HepG2 (cell line): ENCODE data around the gene LOXL3. TPM values are rescaled to one million over a fixed set of nuclear protein-coding genes. Genes with fewer than 3 reads are reported as not detected.
A peak's percentile ranks its signal among the peaks of the same experiment; 100 is the strongest.

Source experiments
- CENPX ChIP-seq: sonication (generic); formaldehyde crosslinking; IDR thresholded peaks from 2 replicates; pipeline ENCODE4 v1.9.0; 2021; ENCODE audit warnings: mild to moderate bottlenecking, missing genetic modification reagents, moderate library complexity
- HDAC2 ChIP-seq: sonication (generic); formaldehyde crosslinking; IDR thresholded peaks from 2 replicates; pipeline ENCODE4 v1.4.0; 2020; ENCODE audit warnings: missing genetic modification reagents
- HMG20B ChIP-seq: conservative IDR thresholded peaks from 2 replicates; pipeline ENCODE4 v1.6.1; 2016; ENCODE audit warnings: missing genetic modification reagents, missing compliant biosample characterization
- HOXA9 ChIP-seq: sonication (generic); formaldehyde crosslinking; IDR thresholded peaks from 2 replicates; pipeline ENCODE4 v1.8.1; 2022; ENCODE audit warnings: missing genetic modification reagents, mild to moderate bottlenecking, moderate library complexity, borderline replicate concordance
- KDM5A ChIP-seq: fragments of 200-600 bp; sonication (generic); IDR thresholded peaks from 2 replicates; pipeline ENCODE4 v1.7.0; 2018; ENCODE audit warnings: antibody characterized with exemption, mild to moderate bottlenecking, low read length, borderline replicate concordance
- SMAD1 ChIP-seq: sonication (generic); formaldehyde crosslinking; IDR thresholded peaks from 2 replicates; pipeline ENCODE4 v1.4.0; 2020; ENCODE audit warnings: missing genetic modification reagents, low read depth, mild to moderate bottlenecking, borderline replicate concordance
- ZFP1 ChIP-seq: IDR thresholded peaks from 2 replicates; pipeline ENCODE4 v1.6.1; 2016
- ZKSCAN8 ChIP-seq: IDR thresholded peaks from 2 replicates; pipeline ENCODE4 v1.6.1; 2016; ENCODE audit warnings: borderline replicate concordance, missing genetic modification reagents, missing compliant biosample characterization
- ZNF225 ChIP-seq: sonication (generic); formaldehyde crosslinking; IDR thresholded peaks from 2 replicates; pipeline ENCODE4 v1.4.0; 2020; ENCODE audit warnings: mild to moderate bottlenecking, missing genetic modification reagents
- ZSCAN9 ChIP-seq: IDR thresholded peaks from 2 replicates; pipeline ENCODE4 v1.6.1; 2016; ENCODE audit warnings: borderline replicate concordance
- polyA plus RNA-seq, 8 experiments: library from polyadenylated mRNA; depleted of rRNA in 3 of 8; stranded (reverse) in 7 of 8; unstranded in 1 of 8; fragments of >200 nt; fragmentation: Illumina TruSeq in 4 of 8; extraction: Trizol in 4 of 8; gene quantifications; 2 replicates each; pipeline versions ENCODE4 v1.2.1 to v1.2.3, GENCODE V29; 2011 to 2016; ENCODE audit warnings: low read depth in 4 of 8, missing spikeins in 1 of 8, mixed read lengths in 1 of 8; ENCODE audit not compliant: insufficient read depth in 1 of 8
- total RNA-seq, 5 experiments: library from RNA; depleted of rRNA; stranded (reverse); fragments of >200 nt; fragmentation: Illumina TruSeq; extraction: Trizol; gene quantifications; 2 replicates each; pipeline ENCODE4 v1.2.3, GENCODE V29; 2016; ENCODE audit warnings: low read depth in 1 of 5
- TF ChIP-seq, protein P1 (sequence below): sonication (generic); IDR thresholded peaks from 2 replicates; pipeline ENCODE4 v1.6.1; 2016; ENCODE audit warnings: low read depth, borderline replicate concordance
- TF ChIP-seq, protein P2 (sequence below): sonication (generic); formaldehyde crosslinking; IDR thresholded peaks from 2 replicates; pipeline ENCODE4 v1.5.0; 2020; ENCODE audit warnings: mild to moderate bottlenecking, missing genetic modification reagents
- TF ChIP-seq, protein P3 (sequence below), 2 experiments: sonication (generic) in 1 of 2; formaldehyde crosslinking in 1 of 2; IDR thresholded peaks; 2 replicates each; pipeline versions ENCODE4 v1.6.1 to v1.9.0; 2014 to 2022; ENCODE audit warnings: antibody characterized with exemption in 1 of 2, borderline replicate concordance in 1 of 2, inconsistent platforms in 1 of 2, low read depth in 1 of 2, missing genetic modification reagents in 1 of 2
- TF ChIP-seq, protein P4 (sequence below): sonication (generic); formaldehyde crosslinking; IDR thresholded peaks from 2 replicates; pipeline ENCODE4 v1.4.0; 2020; ENCODE audit warnings: mild to moderate bottlenecking, low read depth, missing genetic modification reagents

The LOXL3 gene
- total and polyA plus RNA-seq, 2 of the 13 experiments (the other 11 are each of a cell fraction or from before 2014, with no cell fraction given), result 0.55 to 6.5 TPM

DNA sequence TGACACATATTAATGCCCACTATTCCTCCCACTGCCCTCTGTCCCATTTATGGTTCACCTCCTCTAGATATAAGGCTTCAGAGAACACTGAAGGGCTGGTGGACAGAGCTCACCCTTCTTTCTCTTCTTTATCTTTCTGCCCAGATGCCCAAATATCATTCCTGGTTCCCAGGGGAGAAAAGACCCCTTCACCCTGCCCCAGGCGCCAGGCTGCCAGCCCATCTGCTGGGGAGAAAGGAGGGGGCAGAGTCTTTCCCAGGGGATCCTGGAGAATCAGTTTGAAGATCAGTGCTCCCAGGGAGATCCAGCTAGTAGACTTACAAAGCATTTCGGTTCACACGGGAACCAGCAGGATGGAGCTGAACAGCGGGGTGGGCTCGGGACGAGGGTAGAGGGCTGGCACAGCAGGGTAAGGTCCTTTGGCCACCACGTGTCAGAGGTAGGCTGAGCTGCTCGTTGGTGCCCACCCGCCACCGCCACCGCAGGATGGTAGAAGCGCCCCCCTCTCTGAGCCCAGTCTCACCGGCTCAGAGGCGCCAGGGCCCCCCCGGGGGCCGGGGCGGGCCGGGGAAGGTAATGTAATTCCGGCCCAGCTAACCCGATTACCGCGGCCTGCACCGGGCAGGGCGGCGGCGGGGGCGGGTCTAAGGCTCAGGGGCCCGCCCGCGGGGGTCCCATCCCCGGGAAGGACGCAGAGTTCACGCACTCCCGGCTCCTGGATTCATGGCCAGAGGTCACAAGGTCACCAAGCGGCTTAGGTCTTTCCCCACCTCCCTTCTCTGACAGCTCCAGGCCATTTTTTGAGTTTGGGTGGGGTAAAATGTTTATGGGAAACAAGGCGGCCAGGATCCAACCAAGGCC lies 40.8 kb downstream of the LOXL3 start (continued):
- 0 out of 2 replicates have a peak, but pooled peaks have one; percentile 9 for TF ChIP-seq ZNF225 (CRISPR knock-in tag)
- TF ChIP-seq CENPX (CRISPR knock-in tag), result no peak
- TF ChIP-seq HMG20B (CRISPR knock-in tag), result 0 out of 2 replicates have a peak, but pooled peaks have one; percentile 8
- TF ChIP-seq ZSCAN9 (CRISPR knock-in tag), result no peak
- TF ChIP-seq, protein P1, sequence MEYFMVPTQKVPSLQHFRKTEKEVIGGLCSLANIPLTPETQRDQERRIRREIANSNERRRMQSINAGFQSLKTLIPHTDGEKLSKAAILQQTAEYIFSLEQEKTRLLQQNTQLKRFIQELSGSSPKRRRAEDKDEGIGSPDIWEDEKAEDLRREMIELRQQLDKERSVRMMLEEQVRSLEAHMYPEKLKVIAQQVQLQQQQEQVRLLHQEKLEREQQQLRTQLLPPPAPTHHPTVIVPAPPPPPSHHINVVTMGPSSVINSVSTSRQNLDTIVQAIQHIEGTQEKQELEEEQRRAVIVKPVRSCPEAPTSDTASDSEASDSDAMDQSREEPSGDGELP, result no peak
- no peak for TF ChIP-seq HOXA9 (CRISPR knock-in tag)
- no peak for TF ChIP-seq ZKSCAN8
- TF ChIP-seq, protein P2, sequence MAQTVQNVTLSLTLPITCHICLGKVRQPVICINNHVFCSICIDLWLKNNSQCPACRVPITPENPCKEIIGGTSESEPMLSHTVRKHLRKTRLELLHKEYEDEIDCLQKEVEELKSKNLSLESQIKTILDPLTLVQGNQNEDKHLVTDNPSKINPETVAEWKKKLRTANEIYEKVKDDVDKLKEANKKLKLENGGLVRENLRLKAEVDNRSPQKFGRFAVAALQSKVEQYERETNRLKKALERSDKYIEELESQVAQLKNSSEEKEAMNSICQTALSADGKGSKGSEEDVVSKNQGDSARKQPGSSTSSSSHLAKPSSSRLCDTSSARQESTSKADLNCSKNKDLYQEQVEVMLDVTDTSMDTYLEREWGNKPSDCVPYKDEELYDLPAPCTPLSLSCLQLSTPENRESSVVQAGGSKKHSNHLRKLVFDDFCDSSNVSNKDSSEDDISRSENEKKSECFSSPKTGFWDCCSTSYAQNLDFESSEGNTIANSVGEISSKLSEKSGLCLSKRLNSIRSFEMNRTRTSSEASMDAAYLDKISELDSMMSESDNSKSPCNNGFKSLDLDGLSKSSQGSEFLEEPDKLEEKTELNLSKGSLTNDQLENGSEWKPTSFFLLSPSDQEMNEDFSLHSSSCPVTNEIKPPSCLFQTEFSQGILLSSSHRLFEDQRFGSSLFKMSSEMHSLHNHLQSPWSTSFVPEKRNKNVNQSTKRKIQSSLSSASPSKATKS (CRISPR knock-in tag), result no peak
- no peak for TF ChIP-seq KDM5A
- no peak for TF ChIP-seq ZFP1 (CRISPR knock-in tag)
- TF ChIP-seq, protein P3, sequence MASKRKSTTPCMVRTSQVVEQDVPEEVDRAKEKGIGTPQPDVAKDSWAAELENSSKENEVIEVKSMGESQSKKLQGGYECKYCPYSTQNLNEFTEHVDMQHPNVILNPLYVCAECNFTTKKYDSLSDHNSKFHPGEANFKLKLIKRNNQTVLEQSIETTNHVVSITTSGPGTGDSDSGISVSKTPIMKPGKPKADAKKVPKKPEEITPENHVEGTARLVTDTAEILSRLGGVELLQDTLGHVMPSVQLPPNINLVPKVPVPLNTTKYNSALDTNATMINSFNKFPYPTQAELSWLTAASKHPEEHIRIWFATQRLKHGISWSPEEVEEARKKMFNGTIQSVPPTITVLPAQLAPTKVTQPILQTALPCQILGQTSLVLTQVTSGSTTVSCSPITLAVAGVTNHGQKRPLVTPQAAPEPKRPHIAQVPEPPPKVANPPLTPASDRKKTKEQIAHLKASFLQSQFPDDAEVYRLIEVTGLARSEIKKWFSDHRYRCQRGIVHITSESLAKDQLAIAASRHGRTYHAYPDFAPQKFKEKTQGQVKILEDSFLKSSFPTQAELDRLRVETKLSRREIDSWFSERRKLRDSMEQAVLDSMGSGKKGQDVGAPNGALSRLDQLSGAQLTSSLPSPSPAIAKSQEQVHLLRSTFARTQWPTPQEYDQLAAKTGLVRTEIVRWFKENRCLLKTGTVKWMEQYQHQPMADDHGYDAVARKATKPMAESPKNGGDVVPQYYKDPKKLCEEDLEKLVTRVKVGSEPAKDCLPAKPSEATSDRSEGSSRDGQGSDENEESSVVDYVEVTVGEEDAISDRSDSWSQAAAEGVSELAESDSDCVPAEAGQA (IDR thresholded peaks at IDR 0.05; ENCODE audit: low read depth), result no peak
- TF ChIP-seq, protein P3 (CRISPR knock-in tag; IDR thresholded peaks at IDR 0.05; ENCODE audit: borderline replicate concordance), result no peak
- TF ChIP-seq HDAC2, result peak; percentile 25; the same call in 1 of the 2 replicates
- TF ChIP-seq, protein P4, sequence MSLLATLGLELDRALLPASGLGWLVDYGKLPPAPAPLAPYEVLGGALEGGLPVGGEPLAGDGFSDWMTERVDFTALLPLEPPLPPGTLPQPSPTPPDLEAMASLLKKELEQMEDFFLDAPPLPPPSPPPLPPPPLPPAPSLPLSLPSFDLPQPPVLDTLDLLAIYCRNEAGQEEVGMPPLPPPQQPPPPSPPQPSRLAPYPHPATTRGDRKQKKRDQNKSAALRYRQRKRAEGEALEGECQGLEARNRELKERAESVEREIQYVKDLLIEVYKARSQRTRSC, result no peak
- no peak for TF ChIP-seq SMAD1 (CRISPR knock-in tag)
